Panc1 (cell line): ENCODE data around the gene HS3ST5.

Experiments
- CTCF ChIP-seq: fragments of 450-650 bp; IDR thresholded peaks from 2 replicates; pipeline ENCODE4 v1.5.1; 2017; ENCODE audit warnings: mild to moderate bottlenecking
- POLR2AphosphoS5 ChIP-seq: IDR thresholded peaks from 2 replicates; pipeline ENCODE4 v1.6.1; 2012; ENCODE audit warnings: mild to moderate bottlenecking, low read depth, low read length, moderate library complexity
- SIN3A ChIP-seq: IDR thresholded peaks from 2 replicates; pipeline ENCODE4 v1.6.1; 2012; ENCODE audit warnings: low read depth, mild to moderate bottlenecking, low read length, moderate library complexity, borderline replicate concordance; ENCODE audit not compliant: insufficient read depth
- TCF7L2 ChIP-seq: IDR thresholded peaks from 2 replicates; pipeline ENCODE4 v1.6.1; 2011; ENCODE audit warnings: mild to moderate bottlenecking, low read depth, low read length, inconsistent platforms
- TF ChIP-seq, protein P1 (sequence below), 2 experiments: IDR thresholded peaks; 2 replicates each; pipeline ENCODE4 v1.6.1; 2011 to 2012; ENCODE audit warnings: low read depth in 2 of 2, control low read depth in 1 of 2, low read length in 1 of 2, mild to moderate bottlenecking in 1 of 2, moderate library complexity in 1 of 2; ENCODE audit not compliant: insufficient read depth in 1 of 2

DNA sequence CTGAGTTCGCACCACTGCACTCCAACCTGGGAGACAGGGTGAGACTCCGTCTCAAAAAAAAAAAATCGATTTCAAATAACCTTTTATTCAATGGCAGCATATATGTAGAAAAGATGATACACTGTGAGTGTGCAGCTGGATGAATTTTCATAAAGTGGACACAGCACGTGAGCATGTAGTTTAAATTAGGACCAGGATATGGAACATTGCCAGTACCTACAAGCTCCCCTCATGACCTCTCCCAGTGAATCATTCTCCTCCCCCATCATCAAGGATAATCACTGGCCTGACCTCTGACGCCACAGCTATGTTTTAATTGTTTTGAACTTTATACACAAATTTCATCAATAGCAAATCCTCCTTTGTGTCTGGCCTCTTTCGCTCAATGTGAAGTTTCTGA lies 318.1 kb downstream of the HS3ST5 start:
- TF ChIP-seq CTCF = no peak
- no peak for TF ChIP-seq SIN3A
- TF ChIP-seq, protein P1, sequence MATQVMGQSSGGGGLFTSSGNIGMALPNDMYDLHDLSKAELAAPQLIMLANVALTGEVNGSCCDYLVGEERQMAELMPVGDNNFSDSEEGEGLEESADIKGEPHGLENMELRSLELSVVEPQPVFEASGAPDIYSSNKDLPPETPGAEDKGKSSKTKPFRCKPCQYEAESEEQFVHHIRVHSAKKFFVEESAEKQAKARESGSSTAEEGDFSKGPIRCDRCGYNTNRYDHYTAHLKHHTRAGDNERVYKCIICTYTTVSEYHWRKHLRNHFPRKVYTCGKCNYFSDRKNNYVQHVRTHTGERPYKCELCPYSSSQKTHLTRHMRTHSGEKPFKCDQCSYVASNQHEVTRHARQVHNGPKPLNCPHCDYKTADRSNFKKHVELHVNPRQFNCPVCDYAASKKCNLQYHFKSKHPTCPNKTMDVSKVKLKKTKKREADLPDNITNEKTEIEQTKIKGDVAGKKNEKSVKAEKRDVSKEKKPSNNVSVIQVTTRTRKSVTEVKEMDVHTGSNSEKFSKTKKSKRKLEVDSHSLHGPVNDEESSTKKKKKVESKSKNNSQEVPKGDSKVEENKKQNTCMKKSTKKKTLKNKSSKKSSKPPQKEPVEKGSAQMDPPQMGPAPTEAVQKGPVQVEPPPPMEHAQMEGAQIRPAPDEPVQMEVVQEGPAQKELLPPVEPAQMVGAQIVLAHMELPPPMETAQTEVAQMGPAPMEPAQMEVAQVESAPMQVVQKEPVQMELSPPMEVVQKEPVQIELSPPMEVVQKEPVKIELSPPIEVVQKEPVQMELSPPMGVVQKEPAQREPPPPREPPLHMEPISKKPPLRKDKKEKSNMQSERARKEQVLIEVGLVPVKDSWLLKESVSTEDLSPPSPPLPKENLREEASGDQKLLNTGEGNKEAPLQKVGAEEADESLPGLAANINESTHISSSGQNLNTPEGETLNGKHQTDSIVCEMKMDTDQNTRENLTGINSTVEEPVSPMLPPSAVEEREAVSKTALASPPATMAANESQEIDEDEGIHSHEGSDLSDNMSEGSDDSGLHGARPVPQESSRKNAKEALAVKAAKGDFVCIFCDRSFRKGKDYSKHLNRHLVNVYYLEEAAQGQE (IDR thresholded peaks at IDR 0.05; ENCODE audit: insufficient read depth in 1 of 2, low read depth in 2 of 2, low read length in 1 of 2) = no peak
- no peak for TF ChIP-seq POLR2AphosphoS5
- TF ChIP-seq TCF7L2 = no peak
